Frontal cortex (tissue), 4 donors: ENCODE data around the gene MFAP1. TPM values are rescaled to one million over a fixed set of nuclear protein-coding genes. Genes with fewer than 3 reads are reported as not detected.
"Not testable (repeated sequence)": the region's sequence is repeated elsewhere in the genome, so short reads cannot be mapped to it uniquely, and the experiment has no call there.

ENCODE experiments used
- DNase-seq, 2 donors: peaks; one replicate each; pipeline ENCODE4 v3.0.0; 2012; ENCODE audit warnings: low spot score in 2 of 2
- FAIRE-seq: peaks from 2 replicates; lab custom pipeline; 2012; peaks lifted over from hg19 to GRCh38; lab: Jason Lieb, UNC
- total RNA-seq: library from RNA; depleted of rRNA; stranded (reverse); fragments of >200 nt; gene quantifications from one replicate; pipeline ENCODE4 v1.2.3, GENCODE V29; 2014
- donor health status: control.
- donor health status: control.
- donor health status: control.

MFAP1 gene, protein sequence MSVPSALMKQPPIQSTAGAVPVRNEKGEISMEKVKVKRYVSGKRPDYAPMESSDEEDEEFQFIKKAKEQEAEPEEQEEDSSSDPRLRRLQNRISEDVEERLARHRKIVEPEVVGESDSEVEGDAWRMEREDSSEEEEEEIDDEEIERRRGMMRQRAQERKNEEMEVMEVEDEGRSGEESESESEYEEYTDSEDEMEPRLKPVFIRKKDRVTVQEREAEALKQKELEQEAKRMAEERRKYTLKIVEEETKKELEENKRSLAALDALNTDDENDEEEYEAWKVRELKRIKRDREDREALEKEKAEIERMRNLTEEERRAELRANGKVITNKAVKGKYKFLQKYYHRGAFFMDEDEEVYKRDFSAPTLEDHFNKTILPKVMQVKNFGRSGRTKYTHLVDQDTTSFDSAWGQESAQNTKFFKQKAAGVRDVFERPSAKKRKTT
- 27.3 TPM for total RNA-seq

DNA sequence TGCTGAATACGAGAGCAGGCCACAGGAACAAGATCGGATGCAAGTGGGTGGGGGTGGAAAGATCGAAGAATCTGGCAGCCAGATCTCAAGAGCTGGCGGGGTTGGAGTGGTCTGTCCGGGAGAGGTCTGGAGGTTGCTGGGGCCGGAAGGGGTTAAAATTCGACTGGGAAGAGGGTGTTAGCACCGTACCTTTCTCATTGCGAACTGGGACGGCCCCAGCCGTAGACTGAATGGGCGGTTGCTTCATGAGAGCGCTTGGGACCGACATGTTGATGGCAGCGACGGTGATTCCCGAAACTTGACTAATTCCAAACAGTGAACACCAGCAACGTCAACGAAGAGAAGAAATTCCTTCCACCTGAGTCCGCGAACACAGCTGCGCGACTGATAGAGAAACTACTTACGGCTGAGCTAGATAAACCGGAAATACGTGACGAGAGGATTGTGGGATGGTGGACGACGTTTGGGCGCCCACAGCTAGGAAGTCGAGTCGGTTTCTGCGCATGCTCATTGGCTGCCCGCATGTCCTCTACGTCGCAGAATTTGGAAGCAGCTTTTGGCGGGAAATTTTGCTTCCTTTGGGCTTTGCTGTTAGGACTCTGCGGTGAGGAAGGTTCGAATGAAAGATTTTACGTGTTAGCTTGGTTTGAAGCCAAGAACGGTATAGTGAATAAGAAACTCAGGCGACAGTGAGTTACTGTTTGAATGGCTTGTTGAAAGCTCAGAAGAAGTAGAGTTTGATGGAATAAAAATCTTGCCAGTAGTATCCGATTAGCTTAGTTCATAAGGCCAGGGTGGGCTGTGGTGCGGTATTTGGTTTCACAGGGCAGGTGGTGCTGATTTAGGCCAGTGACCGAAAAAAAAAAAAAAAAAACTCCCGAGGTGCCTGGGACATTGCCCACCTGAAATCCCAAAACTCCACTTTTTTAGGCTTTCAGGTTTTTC is at the start of gene MFAP1:
Gene MFAP1 (minus strand): TSS at position 389 of the 945 bp plus-strand sequence. CDS start 121 bp downstream, at position 268.
- FAIRE-seq (peak; percentile 39), DNase-seq (peak; percentile 84 to 91)

DNA sequence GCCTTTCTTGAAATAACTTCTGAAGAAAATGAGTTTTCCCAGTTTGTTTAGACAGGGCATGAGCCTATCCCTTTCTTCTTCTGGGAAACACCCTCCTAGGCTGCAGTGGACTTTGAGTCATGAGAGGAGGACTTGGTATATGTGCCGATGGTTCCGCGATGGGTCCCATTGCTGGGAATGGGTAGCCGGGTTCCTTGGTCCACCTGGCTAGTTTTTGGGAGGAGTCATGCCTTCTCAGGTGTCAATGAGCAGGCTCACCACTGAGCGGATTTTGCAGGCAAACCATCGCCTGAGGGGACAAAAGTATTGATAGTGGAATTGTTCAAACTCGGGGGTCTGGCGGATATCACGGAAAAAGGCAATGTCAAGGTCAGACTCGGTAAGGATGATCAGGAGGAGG is 49.2 kb upstream of the MFAP1 start:
- DNase-seq: no peak
- FAIRE-seq: no peak

DNA sequence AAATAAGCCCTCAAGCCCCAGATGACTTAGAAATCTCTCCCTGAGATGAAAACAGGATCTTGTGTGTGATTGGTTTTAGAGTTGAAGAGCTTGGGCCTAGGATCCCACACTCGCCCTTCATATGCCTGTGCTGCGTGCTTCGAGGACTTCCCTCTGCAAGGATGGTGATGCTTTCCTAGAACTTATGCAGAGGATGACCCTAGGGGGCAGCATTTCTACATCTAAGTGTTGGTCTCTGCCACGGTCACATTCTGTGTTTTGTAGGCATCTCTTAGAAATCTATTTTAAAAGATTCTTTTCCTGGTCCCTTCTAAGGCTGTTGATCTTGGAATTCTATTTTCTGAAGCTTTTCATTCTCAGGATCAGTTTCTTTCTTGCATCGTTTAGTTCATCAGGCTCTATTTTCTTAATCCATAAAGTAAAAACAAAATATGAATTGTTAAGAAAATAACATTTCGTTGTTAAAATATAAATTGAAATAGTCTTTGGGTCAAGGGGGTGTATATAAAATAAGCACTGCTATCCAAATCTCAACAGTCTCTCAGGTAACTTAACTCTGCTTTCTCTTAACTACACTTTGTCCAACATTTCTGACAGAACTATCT is 48.0 kb upstream of the MFAP1 start:
- FAIRE-seq (no peak), DNase-seq (peak; percentile 33 to 61)

DNA sequence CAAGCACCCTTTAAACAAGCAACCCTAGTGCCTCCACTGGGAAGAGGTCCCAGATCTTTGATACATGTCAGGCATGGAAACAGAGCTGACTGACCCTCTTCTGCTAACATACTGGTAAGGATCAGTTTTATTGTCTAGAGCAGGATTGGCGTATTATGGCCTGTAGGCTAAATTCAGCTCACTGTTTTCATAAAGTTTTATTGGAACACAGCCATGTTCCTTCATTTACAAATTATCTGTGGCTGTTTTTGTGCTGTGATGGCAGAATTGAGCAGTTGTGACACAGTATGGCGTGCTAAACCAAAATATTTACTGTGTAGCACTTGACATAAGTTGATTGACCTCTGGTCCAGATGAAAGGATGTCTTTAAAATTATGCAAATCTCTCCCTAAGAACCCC is 47.3 kb upstream of the MFAP1 start:
- FAIRE-seq (no peak), DNase-seq (no peak)

DNA sequence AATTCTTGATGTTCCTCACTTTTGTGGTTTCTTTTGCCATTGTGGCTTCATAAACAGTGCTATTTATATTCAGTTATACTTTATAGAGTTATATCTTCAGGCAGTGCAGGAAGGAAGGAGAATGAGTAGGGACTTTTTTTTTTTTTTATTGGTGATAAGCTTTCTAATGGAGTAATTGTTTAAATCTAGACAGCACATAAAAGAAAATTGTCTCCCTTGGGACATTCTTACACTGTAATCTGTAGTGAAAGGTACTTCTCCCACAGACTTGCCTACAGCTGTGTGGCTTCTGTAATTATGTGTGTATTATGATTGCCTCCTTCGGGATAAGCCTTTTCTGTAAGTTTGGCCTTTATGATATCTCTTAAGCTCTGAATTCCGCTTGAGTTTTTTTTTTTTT is 43.9 kb upstream of the MFAP1 start:
- FAIRE-seq (no peak), DNase-seq (no peak)

DNA sequence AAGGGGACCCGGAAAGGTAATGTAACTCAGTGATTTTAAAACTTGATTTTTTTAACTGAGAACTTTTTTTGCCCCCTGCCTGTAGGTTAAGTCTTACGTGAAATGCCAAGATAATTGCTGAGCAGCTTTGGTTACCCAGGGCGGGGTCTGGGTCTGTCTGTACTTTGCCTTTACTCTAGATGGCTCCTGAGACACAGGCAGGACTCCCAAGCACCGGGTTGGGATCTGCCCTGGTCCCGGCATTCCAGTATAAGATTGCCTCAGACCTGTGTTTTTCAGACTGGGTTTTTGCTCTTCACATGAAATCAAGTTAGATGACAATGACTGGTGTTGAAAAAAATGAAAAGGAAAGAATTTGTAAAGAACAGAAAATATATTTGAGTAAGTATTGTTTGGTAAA is 42.6 kb upstream of the MFAP1 start:
- FAIRE-seq (no peak), DNase-seq (no peak)

DNA sequence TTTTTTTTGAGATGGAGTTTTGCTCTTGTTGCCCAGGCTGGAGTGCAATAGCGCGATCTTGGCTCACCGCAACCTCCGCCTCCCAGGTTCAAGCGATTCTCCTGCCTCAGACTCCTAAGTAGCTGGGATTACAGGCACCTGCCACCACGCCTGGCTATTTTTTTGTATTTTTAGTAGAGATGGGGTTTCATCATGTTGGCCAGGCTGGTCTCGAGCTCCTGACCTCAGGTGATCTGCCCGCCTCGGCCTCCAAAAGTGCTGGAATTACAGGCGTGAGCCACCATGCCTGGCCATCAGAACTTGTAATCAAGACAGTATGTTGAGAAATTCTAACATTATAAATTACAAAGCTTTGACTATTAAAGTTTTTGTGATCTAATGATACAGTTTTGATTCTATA is 42.1 kb upstream of the MFAP1 start:
- not testable (repeated sequence) for FAIRE-seq

DNA sequence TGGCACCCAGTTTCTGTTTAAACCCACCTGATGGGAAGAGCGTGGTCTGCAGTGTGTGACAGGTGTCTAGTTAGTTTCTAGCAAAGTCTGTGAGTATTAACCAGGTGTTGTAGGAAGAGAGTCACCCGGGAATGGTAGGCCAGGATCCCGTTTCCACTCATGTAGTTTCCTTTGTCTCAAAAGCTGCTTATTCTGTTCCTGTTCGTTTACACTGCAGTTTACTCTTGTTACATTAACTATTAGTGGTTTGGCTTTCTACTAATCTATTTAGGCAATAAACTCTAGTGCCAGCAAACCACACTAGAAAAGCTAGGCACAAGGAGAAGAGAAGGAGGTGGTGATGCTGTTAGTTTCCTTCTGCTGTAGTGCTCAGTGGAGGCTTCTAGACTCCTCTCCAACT is 35.1 kb upstream of the MFAP1 start:
- FAIRE-seq (no peak), DNase-seq (no peak)

More for the DNA sequence above, 42.1 kb upstream of the MFAP1 start:
- DNase-seq: not testable (repeated sequence)

DNA sequence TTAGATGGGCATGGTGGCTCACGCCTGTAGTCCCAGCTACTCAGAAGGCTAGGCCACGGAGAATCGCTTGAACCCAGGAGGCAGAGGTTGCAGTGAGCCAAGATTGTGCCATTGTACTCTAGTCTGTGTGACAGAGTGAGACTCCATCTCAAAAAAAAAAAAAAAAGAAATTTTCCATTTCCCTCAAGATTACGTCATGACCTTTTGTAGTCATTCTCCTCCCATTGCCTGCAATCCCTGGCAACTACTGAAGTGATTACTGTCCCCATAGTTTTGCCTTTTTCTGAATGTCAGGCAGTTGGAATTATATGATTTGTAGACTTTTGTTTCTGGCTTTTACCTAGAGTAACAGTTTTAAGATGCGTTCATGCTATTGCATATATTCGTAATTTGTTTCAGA is 30.3 kb upstream of the MFAP1 start:
- DNase-seq: no peak
- FAIRE-seq: no peak

DNA sequence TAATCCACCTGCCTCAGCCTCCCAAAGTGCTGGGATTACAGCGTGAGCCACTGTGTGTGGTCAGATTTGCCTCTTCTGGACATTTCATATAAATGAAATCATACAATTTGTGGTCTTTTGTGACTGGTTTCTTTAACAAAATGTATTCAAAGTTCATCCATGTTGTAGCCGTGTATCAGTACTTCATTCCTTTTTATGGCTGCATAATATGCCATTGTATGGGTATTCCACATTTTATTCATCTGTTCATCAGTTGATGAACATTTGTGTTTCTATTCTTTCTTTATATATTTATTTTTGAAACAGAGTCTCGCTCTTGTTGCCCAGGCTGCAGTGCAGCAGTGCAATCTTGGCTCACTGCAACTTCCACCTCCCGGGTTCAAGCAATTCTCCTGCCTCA is 28.1 kb upstream of the MFAP1 start:
- FAIRE-seq (no peak), DNase-seq (no peak)

DNA sequence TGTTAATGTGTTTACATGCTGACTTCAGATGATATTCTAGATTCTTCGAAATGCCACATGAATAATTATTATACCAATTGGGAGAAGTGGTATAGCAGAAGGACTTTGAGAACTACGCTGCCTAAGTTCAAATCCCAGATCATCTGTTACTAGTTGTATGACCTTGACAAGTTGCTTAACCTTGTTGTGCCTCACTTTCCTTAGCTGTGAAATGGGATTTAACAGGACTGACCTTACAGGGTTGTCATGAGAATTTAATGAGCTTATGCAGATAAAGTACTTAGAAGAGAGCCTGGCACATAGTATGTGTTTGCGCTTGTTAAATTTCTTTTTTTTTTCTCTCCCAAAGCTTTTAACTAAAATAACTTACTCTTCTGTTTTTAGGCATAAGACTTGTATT is 26.8 kb upstream of the MFAP1 start:
- FAIRE-seq (no peak), DNase-seq (no peak)

DNA sequence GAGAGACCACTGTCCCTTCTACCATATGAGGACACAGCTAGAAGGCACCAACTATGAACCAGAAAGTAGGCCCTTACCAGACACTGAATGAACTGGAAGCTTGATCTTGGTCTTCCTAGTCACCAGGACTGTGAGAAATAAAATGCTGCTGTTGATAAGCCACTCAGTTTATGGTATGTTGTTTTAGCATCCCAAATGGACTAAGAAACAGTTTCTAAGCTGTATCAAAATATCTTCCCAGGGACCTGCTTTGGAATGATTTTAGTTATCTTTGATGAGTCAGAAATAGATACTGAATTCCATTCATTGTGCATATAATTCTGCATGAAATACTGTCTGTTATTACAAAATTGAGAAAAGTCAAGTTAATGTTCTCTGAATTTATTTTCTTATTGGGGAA is 20.9 kb upstream of the MFAP1 start:
- FAIRE-seq (no peak), DNase-seq (no peak)

DNA sequence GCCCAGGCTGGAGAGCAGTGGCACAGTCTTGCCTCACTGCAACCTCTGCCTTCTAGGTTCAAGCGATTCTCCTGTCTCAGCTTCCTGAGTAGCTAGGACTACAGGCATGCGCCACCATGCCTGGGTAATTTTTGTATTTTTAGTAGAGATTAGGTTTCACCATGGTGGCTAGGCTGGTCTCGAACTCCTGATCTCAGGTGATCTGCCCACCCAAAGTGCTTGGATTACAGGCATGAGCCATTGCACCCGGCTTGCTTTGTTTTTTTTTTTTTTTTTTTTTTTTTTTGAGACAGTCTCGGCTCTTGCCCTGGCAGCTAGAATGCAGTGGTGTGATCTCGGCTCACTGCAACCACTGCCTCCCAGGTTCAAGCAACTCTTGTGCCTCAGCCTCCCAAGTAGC is 8.0 kb upstream of the MFAP1 start:
- not testable (repeated sequence) for FAIRE-seq, DNase-seq

DNA sequence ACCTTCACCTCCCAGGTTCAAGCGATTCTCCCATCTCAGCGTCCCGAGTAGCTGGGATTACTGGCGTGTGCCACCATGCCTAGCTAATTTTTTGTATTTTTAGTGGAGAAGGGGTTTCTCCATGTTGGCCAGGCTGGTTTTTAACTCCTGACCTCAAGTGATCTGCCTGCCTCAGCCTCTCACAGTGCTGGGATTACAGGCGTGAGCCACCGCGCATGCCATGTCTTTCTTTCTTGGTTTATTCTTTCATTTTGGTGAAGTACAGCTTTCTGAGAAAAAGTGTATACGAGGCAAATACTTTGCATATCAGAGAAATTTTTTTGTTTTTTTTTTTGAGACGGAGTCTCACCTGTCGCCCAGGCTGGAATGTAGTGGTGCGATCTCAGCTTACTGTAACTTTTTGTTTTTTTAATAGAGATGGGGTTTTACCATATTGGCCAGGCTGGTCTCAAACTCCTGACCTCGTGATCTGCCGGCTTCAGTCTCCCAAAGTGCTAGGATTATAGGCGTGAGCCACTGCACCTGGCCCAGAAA is 7.1 kb upstream of the MFAP1 start:
- FAIRE-seq: not testable (repeated sequence)

DNA sequence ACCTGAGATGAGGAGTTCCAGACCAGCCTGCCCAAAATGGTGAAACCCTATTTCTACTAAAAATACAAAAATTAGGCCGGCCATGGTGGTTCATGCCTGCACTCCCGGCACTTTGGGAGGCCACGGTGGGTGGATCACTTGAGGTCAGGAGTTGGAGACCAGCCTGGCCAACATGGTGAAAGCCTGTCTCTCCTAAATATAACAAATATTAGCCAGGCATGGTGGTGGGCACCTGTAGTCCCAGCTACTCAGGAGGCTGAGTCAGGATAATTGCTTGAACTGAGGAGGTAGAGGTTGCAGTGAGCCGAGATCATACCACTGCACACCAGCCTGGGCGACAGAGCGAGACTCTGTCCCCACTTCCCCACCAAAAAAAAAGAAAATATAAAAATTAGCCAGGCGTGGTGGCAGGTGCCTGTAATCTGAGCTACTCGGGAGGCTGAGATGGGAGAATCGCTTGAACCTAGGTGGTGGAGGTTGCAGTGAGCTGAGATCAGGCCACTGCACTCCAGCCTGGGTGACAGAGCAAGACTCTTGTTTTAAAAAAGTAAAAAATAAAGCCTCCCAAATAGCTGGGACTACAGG is 6.3 kb upstream of the MFAP1 start:
- not testable (repeated sequence) for FAIRE-seq, DNase-seq

More for the DNA sequence above, 7.1 kb upstream of the MFAP1 start:
- DNase-seq: not testable (repeated sequence)

DNA sequence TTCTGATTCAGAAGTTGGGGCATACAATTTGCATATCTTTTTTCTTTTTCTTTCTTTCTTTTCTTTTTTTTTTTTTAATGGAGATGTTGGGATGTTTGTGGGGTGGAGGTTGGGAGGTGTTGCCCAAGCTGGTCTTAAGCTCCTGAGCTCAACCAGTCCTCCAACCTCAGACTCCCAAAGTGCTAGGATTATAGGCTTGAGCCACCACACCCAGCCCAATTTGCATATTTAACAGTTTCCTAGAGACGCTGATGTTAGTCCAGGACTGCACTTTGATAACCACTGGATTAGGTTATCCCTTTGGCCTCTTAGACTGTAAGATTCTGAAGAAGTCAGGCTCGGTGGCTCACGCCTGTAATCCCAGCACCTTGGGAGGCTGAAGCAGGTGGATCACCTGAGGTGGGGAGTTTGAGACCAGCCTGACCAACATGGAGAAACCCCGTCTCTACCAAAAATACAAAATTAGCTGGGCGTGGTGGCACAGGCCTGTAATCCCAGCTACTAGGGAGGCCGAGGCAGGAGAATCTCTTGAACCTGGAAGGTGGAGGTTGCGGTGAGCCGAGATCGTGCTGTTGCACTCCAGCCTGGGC is 5.6 kb upstream of the MFAP1 start:
- FAIRE-seq, DNase-seq: not testable (repeated sequence)

DNA sequence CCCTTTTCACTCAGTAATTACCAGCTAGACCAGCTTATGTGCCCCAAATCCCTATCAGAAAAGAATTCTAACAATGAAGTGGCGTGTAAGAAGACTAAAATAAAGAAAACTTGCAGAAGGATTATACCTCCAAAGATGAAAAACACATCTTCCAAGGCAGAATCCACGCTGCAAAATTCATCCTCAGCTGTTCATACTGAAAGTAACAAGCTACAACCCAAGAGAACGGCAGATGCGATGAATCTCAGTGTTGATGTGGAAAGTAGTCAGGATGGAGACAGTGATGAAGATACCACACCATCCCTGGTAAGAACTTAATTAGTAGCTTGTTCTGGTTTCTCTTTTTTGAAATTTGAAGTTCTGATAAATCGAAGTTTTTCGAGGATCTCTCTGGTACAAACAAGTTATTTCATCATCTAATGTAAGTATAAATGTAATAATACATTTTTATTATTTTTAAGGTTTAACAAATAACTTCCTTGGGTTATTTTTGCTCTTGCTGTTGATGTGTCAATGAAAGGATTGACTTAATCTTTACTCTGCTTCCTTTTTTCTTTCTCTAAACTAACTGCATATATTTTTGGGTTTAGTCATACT is 3.7 kb upstream of the MFAP1 start:
- FAIRE-seq (no peak), DNase-seq (no peak)

DNA sequence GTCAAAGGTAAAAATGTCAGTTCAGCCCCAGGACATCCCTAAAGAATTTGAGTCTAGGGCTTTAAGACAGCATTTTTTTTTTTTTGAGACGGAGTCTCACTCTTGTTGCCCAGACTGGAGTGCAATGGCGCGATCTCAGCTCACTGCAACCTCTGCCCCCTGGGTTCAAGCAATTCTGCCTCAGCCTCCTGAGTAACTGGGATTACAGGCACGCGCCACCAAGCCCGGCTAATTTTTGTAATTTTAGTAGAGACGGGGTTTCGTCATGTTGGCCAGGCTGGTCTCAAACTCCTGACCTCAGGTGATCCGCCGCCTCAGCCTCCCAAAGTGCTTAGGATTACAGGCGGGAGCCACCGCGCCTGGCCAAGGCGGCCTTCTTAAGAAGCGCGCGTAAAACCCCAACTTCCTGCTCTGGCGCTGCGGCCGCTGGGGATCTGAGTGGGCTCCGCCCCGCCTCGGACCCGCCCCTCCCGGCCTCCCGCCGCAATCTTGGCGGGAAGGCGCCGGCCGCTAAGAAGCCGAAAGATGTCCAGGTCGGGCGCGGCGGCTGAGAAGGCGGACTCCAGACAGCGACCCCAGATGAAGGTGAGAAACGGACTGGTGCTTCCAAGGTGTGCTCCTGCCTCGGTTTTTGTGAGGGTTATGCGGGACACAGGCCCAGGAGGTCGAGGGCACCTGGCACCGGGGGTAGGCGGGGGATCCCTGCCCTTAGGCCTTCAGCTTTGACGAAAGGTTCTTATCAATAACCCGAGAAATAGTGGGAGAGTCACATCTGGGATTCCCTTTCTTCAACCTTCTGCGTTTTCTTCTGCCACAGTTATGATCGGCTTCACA is 2.2 kb upstream of the MFAP1 start, which contains the start of gene WDR76:
Gene WDR76 (plus strand): TSS at position 495 of the 834 bp plus-strand sequence. CDS start 31 bp downstream, at position 526.
- DNase-seq (peak; percentile 15 to 67), FAIRE-seq (no peak)
